ENCODE measurements around the gene TLL1.

TLL1 gene

DNA sequence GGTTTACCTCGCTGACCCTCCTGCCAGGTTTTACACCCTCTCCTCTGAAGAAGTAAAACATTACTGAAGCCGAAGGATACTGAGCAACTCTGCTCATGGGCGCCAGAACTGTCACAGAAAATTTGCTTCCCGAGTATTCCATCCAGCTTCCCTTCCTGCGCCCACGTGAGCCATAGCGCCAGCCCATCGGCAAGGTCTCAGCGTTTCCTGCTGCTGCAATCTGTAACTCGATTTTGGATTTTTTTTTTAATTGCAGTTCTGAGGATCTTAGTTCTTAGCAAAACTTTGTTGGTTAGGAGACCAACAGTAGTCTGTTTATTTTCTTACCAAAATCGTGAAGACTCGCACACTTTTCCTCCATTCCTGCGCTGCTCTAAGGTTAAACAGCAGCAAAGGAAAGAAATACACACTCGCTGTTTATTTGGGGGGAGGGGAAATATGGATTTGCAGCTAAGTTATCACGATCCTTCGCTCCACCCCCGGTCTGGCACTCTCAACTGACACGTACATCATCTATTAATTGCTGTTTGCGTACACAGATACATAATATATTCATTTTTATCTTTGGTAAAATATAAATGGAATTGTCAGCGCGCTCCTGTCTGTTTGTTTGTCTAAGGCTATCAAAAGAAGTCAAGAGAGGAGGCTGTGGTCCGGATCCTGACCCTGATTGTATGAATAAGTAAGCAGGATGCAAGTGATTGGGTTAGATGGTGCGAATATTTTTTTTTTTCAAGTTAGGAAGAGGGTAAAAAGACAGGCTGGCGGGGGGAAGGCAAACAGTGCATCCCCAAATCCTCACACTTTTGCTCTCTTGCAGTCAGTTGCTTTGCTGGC lies at the start of gene TLL1:
TLL1 (plus strand) TSS at position 777 of the 837 bp plus-strand sequence. CDS start 668 bp downstream, outside the sequence.
- DNase-seq, result no peak

- no peak for DNase-seq
Observed at GRCh38 chr4:165826166-165826565, 46.9 kb upstream of the TLL1 start.

- no peak for DNase-seq
Observed at GRCh38 chr4:165827018-165827417, 46.0 kb upstream of the TLL1 start.

GRCh38 chr4:165828928-165829327 lies 44.1 kb upstream of the TLL1 start:
- DNase-seq, result no peak

- DNase-seq, result no peak
Observed at GRCh38 chr4:165834116-165834515, 38.9 kb upstream of the TLL1 start.

- no peak for DNase-seq
Observed at GRCh38 chr4:165838575-165838974, 34.5 kb upstream of the TLL1 start.

DNA sequence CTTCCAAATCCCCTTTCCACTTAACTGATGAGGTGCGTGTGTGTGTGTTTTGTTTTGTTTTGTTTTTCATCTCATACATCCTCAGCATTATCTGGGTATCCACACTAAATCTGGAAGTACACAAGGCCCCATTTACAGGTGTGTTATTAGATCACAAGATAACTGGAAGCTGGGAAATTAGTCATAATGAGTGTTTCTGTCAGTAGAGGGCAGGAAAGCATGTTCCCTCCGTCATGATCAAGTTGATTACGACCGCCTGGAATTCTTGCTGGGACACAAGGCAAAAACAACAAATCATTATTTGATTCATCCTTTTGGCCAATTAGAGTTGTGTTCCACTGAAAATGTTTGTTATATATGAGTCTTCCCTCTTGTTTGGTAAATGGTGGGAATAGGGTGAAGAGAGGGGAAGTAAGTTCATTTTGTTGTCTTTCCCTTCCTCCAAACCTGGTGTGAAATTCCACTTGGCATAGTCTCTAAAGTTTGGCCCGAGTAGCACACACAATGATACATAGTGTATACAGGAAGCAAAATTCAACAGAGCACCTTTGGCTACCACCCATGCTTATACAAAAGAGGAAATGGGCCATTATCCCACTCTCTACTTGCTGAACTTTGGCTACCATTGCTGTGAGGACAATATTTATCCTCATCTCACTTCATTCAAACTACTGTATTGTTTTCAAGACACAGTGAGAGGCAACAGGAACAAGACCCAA lies 33.3 kb upstream of the TLL1 start:
- no peak for DNase-seq

DNA sequence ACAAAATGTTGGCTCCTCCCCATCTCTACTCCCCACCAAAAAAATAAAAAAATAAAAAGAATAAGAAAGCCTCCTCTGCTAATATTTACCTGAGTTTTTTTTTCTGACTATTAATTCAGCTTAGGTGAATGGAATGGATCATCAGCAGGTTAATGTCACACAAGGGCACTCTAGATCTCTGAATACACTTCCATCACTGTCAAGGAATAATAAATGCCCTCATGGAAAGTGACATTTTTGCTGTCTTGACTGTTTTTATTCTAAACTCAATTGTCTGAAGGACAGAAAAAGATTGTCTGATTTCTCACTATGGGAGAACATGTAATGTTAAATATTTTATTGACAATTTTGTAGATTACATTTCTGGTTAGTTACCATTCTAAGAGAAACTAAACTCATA lies 30.4 kb upstream of the TLL1 start:
- DNase-seq, result no peak

DNA sequence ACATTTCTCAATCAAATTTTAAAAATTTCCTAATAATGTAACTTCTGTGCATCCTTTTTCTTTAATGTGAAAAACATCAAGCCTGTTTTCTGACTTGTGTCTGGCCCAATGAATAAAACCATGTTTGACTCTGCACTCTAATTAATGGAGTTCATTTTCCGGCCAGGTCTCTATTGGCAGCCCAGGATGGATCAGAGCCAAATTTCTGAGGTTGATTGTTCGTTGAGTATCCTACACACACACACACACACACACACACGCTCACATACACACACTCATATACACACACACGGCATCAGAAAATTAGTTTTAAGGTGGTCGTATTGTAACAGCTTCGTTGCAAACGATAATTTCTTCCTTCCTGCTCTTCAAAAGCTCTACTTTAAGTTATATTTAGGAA lies 28.9 kb upstream of the TLL1 start:
- no peak for DNase-seq

GRCh38 chr4:165851256-165851655 lies 21.8 kb upstream of the TLL1 start:
- DNase-seq, result no peak

DNA sequence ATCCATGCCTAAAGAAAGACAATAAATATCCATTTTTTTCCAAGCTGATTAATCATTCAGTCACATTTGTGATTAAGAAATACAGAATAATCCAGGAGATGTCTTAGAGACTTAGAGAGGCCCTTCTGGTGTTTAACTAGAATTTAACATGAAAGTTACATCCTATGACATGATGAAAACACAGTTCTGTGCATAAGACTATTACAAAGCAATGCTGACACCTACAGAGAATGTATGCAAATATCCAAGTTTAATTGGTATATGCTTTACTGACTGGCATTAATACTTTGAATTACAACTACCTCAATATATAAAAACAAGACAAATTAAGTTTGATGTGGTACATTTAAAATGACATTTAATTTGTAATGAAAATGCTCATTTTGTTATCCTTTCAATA lies 17.8 kb upstream of the TLL1 start:
- DNase-seq, result no peak

- DNase-seq, result no peak
Observed at GRCh38 chr4:165861363-165861762, 11.7 kb upstream of the TLL1 start.

DNA sequence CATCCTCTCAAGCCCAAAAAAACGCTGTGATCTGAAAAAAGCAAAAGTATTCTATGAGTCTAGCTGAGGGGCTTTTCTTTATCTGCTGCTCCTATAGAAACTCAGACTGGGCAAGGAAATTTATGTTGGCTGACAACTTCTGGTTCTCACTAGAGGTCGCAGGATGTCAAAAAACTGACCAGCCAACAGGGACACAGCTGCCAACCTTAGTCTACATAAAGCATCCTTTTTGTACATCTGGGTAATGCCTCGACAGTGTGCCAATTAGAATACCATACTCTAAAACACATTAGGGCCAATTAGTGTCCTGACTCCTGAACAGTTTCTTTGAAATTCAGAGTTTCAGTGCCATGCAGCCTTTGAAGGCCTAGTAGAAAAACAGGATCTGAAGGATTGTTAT lies 8.8 kb upstream of the TLL1 start:
- no peak for DNase-seq

GRCh38 chr4:165866019-165866650 lies 6.9 kb upstream of the TLL1 start:
- no peak for DNase-seq

GRCh38 chr4:165867961-165868360 lies 5.1 kb upstream of the TLL1 start:
- no peak for DNase-seq

DNA sequence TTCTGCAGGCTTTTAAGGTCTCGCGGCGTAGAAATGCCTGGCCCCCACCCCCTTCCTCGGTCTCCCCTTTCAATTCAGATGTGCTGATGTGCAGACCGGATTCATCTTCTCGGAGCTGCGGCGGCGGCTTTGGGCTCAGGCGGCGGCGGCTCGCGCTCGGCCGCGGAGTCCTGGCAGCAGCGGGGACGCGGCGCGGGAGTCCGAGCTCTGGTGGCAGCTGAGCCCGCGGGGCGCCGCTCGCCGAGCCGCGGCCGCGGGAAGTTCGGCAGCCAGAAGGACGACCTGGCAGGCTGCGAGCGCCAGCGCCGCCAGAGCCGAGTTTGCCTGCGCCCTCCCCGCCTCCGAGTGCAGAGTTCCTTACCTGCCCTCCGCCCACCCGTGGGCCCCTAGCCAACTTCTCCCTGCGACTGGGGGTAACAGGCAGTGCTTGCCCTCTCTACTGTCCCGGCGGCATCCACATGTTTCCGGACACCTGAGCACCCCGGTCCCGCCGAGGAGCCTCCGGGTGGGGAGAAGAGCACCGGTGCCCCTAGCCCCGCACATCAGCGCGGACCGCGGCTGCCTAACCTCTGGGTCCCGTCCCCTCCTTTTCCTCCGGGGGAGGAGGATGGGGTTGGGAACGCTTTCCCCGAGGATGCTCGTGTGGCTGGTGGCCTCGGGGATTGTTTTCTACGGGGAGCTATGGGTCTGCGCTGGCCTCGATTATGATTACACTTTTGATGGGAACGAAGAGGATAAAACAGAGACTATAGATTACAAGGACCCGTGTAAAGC lies 448 bp downstream of the TLL1 start:
- DNase-seq, result no peak

- DNase-seq, result no peak
Observed at GRCh38 chr4:165874072-165874790, 1.2 kb downstream of the TLL1 start.

DNA sequence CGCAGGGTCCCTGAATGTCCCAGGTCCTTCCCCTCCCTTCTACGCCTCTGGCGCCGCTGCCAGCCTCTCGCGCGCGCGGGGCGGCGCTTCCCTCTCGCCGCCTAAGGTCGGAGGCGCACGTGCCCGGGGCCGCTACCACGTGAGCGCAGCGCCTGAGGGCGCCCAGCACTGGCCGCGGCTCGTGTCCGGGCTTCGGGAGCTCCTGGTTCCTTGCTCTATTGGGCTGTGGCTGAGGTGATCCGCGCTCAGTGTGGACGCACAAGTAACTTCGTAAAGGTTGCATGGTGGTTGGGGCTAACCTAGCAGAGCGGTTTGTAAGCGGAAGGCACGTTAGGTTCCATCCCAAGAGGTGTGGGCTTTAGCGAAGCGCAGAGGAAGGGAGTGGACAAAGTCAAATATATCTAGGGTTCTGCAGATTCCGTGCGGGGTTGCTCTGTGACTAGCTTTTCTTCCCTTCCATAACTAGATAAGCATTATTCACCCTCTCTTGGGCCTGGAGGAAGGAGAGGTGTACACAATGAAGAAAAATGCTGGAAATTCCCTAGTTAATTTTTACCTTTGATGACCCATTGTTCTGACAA lies 1.8 kb downstream of the TLL1 start:
- no peak for DNase-seq

DNA sequence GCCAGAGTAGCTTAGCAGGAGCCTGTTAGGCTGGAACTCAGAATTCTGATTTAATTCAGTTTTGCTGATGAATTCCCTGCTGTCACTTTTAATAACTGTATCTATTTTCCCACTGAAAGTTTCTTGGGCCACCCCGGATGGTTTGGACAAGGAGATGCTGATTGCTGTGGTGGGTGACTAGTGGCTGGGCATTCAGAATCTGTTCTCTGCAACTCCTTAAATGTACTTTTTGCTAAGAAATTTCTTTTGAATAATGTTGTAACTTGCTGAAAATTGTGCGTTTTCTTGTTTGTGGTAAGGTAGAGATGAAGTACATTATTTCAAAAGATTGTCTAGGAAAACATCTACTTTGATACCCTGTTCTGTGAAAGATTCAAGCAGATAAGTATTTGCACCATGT lies 2.4 kb downstream of the TLL1 start:
- no peak for DNase-seq

DNA sequence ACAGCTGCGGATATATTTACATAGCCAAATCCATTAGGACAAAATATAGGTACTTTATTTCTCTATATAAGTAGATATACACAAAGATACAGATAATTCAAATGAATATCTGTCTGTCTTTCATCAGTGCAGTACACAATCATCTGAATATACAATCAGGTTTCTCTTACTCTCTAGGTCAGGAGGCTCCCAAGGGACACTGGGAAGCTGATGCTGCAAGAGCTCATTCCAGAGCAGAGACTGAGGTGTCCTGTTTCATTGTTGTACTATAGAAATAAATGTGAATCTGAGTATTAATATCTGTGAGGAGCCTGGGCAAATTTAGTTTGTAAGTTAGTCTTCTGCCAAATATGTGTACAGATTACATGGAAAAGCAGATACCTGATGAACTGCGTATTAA lies 4.2 kb downstream of the TLL1 start:
- no peak for DNase-seq

GRCh38 chr4:165879641-165880040 lies 6.6 kb downstream of the TLL1 start:
- DNase-seq, result no peak

DNA sequence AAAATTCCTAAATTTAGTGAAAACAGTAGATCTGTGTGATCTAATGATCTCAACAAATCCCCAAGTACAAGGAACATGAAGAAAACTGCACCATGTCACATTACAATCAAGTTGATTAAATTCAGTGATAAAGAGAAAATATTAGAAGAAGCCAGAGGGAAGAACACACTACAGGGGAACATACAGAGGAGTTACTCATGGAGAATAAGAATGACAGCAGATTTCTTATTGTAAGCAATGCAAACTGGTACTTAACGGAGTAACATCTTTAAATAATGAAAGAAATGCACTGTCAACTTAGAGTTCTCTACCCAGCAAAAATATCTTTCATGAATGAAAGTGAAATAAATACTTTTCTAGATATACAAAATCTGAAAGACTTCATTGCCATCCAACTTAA lies 21.1 kb downstream of the TLL1 start:
- DNase-seq, result no peak

All from T1000 (cell line).